AG04449 (cell line): Measurements from ENCODE around the gene LNX2.

Experiments
- CTCF ChIA-PET: fragments of 350-600 bp; formaldehyde crosslinking; extraction: SDS; loops from one replicate; lab custom pipeline; 2021; ENCODE audit warnings: antibody characterized with exemption; lab: Yijun Ruan, JAX
- POLR2A ChIA-PET: fragments of 400-600, 350-600 bp; formaldehyde crosslinking; extraction: SDS; loops from one replicate; lab custom pipeline; 2020; ENCODE audit warnings: antibody characterized with exemption, inconsistent platforms; lab: Yijun Ruan, JAX
- DNase-seq: peaks from one replicate; pipeline ENCODE4 v3.0.0-alpha.2; 2010; ENCODE audit warnings: low read depth, low spot score
- H3K4me3 ChIP-seq: 2 replicates; pipeline ENCODE4 v1.5.1; 2011; ENCODE audit warnings: low read depth, mild to moderate bottlenecking, control low read depth, low read length
- TF ChIP-seq, protein P1 (sequence below): IDR thresholded peaks from one replicate; pipeline ENCODE4 v1.5.1; 2011; ENCODE audit warnings: mild to moderate bottlenecking, moderate library complexity, low read length, control low read depth, inconsistent platforms; ENCODE audit not compliant: insufficient read depth; ENCODE audit errors: missing control alignments

Gene LNX2

DNA sequence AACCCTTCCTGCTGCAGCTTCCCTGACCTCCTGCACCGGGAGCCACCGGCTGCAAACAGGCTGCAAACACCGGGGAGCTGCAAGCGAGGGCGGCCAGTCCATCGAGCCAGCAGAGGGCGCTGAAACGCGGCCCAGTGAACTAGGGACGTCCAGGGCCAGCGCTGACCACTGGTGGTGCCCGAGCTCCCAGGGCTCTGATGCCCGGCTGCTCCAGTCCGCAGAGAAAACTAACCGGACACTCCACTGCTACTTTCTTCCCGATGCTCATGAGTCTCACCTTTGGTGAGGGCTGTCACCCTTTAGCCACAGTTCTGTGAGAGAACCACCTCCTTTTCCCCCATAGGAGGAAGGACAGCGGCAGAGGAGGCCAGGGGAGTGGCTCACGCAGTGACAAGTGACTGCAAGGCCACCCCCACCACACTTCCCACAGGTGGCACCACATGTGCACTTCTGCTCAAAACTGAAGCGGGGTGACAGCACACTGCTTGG is 87.1 kb downstream of the LNX2 start:
- ChIA-PET POLR2A (interaction anchor here (0.8 kb wide), 1 partner anchor 294 kb away, joined by 4 read pairs; no protein-coding TSS in a partner anchor), CTCF (interaction anchor here (0.7 to 17.8 kb wide), 38 partner anchors 9 to 454 kb away, joined by 3 to 335 read pairs (median 4); partner anchors contain the start of gene LNX2)
- TF ChIP-seq, protein P1, sequence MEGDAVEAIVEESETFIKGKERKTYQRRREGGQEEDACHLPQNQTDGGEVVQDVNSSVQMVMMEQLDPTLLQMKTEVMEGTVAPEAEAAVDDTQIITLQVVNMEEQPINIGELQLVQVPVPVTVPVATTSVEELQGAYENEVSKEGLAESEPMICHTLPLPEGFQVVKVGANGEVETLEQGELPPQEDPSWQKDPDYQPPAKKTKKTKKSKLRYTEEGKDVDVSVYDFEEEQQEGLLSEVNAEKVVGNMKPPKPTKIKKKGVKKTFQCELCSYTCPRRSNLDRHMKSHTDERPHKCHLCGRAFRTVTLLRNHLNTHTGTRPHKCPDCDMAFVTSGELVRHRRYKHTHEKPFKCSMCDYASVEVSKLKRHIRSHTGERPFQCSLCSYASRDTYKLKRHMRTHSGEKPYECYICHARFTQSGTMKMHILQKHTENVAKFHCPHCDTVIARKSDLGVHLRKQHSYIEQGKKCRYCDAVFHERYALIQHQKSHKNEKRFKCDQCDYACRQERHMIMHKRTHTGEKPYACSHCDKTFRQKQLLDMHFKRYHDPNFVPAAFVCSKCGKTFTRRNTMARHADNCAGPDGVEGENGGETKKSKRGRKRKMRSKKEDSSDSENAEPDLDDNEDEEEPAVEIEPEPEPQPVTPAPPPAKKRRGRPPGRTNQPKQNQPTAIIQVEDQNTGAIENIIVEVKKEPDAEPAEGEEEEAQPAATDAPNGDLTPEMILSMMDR = peak; percentile 99
- peak overlapping the region; percentile 20 for H3K4me3 ChIP-seq
- DNase-seq = no peak

DNA sequence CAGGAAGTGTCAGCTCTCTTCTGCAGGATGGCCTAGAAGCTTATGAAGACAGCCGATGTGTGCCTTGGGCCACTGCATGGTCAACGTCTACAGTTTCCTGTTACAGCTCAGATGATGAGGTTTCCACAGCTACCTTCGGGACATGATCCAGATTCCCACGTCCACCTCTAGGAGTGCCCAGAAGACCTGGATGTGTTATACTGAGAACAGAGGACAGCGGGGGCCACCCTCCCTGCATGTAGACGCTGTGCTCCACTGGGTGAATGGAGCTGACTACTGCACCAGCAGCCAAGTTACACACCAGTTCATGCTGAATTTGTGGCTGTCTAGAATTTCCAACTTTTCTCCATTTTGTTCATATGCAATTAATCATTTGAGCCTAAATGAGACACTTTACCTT is 91.4 kb downstream of the LNX2 start:
- DNase-seq = no peak
- no peak overlapping the region for H3K4me3 ChIP-seq
- CTCF ChIA-PET = interaction anchor here (1.1 to 17.8 kb wide), 2 partner anchors 167 to 298 kb away, joined by 3 to 335 read pairs; no protein-coding TSS in a partner anchor
- POLR2A ChIA-PET = no interaction called here
- TF ChIP-seq, protein P1 = no peak

DNA sequence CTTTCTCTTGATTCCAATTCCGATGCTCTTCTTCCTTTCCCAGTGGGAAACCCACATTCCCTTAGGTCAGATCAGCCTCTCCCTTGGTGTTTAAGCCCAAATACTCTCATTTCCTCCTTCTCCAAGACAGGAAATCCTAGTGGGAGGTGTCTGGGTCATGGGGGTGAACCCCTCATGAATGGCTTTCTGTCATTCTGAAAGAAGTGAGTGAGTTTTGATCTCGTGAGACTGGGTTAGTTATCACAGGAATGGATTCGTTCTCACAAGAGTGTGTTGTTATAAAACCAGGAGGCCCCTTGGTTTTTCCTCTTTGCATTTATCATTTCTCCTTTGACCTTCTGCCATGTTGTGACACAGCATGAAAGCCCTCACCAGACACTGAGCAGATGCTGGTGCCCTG is 93.8 kb downstream of the LNX2 start:
- ChIA-PET POLR2A (no interaction called here), CTCF (interaction anchor here (2.6 kb wide), 1 partner anchor 300 kb away, joined by 15 read pairs; no protein-coding TSS in a partner anchor)
- no peak for DNase-seq
- H3K4me3 ChIP-seq = no peak overlapping the region
- TF ChIP-seq, protein P1 = no peak

DNA sequence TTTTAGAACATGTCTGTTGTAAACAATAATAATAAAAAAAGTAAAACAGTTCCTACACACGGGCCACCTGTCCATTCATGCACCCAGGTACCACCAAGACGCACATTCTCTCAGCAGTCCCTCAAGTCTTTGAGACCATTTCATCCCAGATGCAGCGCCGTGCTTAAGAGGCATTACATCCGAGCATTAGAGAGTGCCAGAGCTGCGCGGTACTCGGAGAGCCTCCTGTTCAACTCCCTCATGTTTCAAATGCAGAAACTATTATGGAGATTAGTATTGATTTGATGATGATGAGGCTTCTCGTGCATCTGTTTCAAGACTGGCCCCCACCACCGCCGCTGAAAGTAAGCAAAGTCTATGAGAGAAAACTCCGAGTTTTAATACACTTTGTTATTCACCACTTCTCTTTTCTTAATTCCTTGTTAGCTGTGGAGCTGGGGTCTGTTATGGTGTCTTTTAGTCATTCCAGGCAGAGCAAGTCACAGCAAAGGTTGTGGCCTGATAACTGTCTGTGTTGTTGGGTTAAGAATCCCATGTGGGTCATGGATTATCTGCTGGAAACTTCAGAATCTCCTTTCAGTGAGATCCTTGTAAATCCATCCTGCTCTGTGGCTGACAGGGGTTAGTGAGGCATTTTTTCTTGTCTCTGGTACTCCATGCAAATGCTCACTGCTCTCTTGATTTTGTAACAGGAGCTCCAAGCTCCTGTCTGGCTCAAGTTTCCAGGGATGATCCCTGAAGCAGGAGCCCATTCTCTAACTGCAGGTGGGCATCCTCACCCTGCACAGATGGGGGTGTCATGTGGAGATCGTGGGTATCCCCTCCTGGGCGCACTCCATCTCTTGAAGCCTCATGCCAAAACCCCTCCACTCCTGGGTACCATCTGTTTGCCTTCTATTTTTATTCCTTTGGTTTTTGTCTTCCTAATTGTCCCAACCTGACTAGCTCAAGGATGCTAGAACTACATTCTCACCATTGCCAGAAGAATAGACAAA is 95.1 kb downstream of the LNX2 start:
- H3K4me3 ChIP-seq = no peak overlapping the region
- POLR2A ChIA-PET = no interaction called here
- CTCF ChIA-PET = interaction anchor here (1.0 to 2.6 kb wide), 4 partner anchors 301 to 429 kb away, joined by 3 to 15 read pairs (median 9); no protein-coding TSS in a partner anchor
- no peak for DNase-seq
- TF ChIP-seq, protein P1 = no peak

DNA sequence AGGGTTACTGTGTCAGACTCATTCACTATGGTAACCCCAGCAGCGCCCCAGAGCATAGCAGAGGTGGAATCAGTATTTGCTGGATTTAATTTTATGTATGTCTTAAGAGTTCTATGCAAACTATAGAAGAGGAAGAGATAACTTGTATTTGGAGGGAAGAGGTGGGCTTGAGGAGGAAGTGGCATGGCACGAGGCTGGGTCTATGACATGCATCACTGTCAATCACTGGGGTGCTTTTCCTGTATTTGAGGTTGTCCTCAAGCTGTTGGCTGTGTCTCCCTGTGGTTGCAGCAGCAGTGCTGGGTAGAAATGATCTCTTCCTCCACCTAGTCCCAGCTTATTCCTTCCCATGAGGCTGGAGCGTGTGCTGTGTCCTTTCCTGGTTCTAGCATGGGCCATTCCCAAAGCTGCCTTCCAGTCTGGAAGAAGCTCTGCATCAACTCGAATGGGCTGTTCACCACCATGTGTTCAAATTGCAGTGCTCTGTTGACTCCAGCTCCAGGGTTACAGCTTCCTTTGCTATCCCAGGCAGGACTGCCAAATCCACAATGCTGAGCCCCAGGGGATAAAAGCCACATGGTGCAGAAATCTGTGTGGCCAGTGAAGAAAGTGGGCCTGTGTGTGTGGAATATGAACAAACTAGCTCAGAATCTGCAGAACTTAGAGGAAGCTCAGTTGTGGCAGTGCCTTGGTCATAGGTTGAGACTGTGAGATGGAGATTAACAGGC is 96.8 kb downstream of the LNX2 start:
- H3K4me3 ChIP-seq = no peak overlapping the region
- ChIA-PET POLR2A (no interaction called here), CTCF (interaction anchor here (2.4 to 3.0 kb wide), 2 partner anchors 9 to 304 kb away, joined by 15 to 25 read pairs; no protein-coding TSS in a partner anchor)
- DNase-seq = no peak
- TF ChIP-seq, protein P1 = no peak
